Mammary epithelial cell (primary cell): Measurements from ENCODE around the gene STXBP4.

ENCODE experiments used
- EZH2 ChIP-seq: IDR thresholded peaks from 2 replicates; pipeline ENCODE4 v1.6.1; 2012; ENCODE audit warnings: low read length, inconsistent platforms, borderline replicate concordance
- TF ChIP-seq, protein P1 (sequence below), 2 donors: IDR thresholded peaks in 1 of 2; conservative IDR thresholded peaks in 1 of 2; 2 replicates each; pipeline ENCODE4 v1.5.1; 2011 to 2012; ENCODE audit warnings: inconsistent platforms in 2 of 2, low read length in 2 of 2, mild to moderate bottlenecking in 2 of 2, control low read depth in 1 of 2, low read depth in 1 of 2; ENCODE audit not compliant: insufficient read depth in 1 of 2; ENCODE audit errors: extremely low read depth in 1 of 2

DNA sequence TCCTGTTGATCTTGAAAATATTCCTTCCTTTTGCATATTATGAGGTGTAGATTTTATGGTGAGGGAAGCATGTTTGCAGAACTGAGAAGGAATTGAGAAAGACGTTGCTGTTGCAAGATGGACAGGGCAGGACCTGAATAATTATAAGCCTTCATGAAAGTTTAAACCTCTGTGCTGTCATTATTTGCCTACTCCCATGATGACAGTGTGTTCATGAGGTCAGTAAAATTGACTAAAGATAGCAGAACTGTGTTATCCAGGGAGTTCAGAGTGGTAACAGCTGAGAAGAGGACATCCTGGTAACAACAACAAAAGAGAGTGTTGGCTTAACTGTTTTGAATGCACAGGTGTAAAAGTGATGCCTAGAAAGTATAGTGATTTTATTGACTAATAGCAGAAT lies 250.9 kb downstream of the STXBP4 start:
- TF ChIP-seq EZH2, result no peak
- TF ChIP-seq, protein P1, sequence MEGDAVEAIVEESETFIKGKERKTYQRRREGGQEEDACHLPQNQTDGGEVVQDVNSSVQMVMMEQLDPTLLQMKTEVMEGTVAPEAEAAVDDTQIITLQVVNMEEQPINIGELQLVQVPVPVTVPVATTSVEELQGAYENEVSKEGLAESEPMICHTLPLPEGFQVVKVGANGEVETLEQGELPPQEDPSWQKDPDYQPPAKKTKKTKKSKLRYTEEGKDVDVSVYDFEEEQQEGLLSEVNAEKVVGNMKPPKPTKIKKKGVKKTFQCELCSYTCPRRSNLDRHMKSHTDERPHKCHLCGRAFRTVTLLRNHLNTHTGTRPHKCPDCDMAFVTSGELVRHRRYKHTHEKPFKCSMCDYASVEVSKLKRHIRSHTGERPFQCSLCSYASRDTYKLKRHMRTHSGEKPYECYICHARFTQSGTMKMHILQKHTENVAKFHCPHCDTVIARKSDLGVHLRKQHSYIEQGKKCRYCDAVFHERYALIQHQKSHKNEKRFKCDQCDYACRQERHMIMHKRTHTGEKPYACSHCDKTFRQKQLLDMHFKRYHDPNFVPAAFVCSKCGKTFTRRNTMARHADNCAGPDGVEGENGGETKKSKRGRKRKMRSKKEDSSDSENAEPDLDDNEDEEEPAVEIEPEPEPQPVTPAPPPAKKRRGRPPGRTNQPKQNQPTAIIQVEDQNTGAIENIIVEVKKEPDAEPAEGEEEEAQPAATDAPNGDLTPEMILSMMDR (conservative IDR thresholded peaks at IDR 0.05 in 1 of 2, IDR thresholded peaks at IDR 0.05 in 1 of 2; ENCODE audit: extremely low read depth in 1 of 2, insufficient read depth in 1 of 2, low read depth in 1 of 2, low read length in 2 of 2), result no peak
